Colonic mucosa (tissue), 4 donors: Measurements from ENCODE around the gene PCDHGB2. TPM values are rescaled to one million over a fixed set of nuclear protein-coding genes. Genes with fewer than 3 reads are reported as not detected.
"Not testable (repeated sequence)": the region's sequence is repeated elsewhere in the genome, so short reads cannot be mapped to it uniquely, and the experiment has no call there.

ENCODE experiments used
- DNase-seq: peaks from one replicate; pipeline ENCODE4 v3.0.0-alpha.2; 2020
- H3K27ac ChIP-seq: fragments of 200-600 bp; one replicate; pipeline ENCODE4 v1.8.0; 2021
- H3K27me3 ChIP-seq: fragments of 200-600 bp; one replicate; pipeline ENCODE4 v1.8.0; 2021
- H3K36me3 ChIP-seq: fragments of 200-600 bp; one replicate; pipeline ENCODE4 v1.8.0; 2021
- H3K4me1 ChIP-seq: fragments of 200-600 bp; one replicate; pipeline ENCODE4 v1.8.0; 2021; ENCODE audit warnings: mild to moderate bottlenecking
- H3K4me3 ChIP-seq: fragments of 200-600 bp; one replicate; pipeline ENCODE4 v1.8.0; 2021
- H3K9ac ChIP-seq, 2 donors: one replicate each; pipeline ENCODE4 v1.7.0; 2013; ENCODE audit warnings: control low read depth in 2 of 2, low read depth in 2 of 2, low read length in 2 of 2
- H3K9me3 ChIP-seq: fragments of 200-600 bp; one replicate; pipeline ENCODE4 v1.8.0; 2021
- intact Hi-C: fragments of 100-400 bp; cut with DNase I; formaldehyde crosslinking; loops from one replicate; pipeline ENCODE4 v1.14.1; 2022
- total RNA-seq, 2 donors: library from RNA; stranded (reverse); fragmentation: NEBNext Ultra II Directional in 1 of 2; extraction: Animal tissue kit (Norgen Biotek cat#: 25700) in 1 of 2; gene quantifications; one replicate each; pipeline ENCODE4 v1.2.1, GENCODE V29; 2021
- TF ChIP-seq, protein P1 (sequence below): fragments of 200-600 bp; IDR thresholded peaks from one replicate; pipeline ENCODE4 v1.8.0; 2022; ENCODE audit warnings: antibody characterized with exemption, mild to moderate bottlenecking
- donor health status: healthy.
- donor health status: DM: no; HTN: no; CAD: no.
- donor health status: DM: no; HTN: no; CAD: no.

The PCDHGB2 gene
- total RNA-seq, 2 donors from 2014 or later, result 0.47 to 1.8 TPM

DNA sequence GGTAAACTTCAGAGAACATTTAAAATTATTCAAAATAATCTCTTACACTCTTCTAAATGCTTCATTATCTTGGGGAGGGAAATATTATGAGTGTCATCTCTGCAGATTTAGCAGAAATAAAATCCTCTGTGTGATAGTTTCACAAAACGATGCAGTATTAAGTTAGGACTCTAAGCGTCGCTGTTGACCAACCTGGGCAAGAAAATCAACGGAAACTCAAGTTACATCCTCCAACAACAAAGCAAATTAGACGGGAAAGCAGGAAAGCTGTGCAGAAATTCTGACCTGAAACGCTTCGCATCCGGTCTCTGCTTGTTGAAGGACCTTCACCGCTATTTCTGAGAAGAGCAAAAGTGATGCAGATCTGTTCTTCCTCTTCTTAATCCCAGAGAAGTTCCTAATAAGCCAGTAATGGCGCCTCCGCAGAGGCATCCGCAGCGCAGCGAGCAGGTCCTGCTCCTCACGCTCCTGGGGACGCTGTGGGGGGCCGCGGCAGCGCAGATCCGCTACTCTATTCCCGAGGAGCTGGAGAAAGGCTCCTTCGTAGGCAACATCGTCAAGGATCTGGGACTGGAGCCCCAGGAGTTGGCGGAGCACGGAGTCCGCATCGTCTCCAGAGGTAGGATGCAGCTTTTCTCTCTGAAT is 14.0 kb downstream of the PCDHGB2 start, which contains the start of gene PCDHGA6:
Gene PCDHGA6 (plus strand): TSS at position 219 of the 645 bp plus-strand sequence. CDS start 193 bp downstream, at position 412.
- peaks cover 13% of the 10 kb centered on the region for H3K9me3 ChIP-seq
- H3K36me3 ChIP-seq, result no peaks in the 10 kb centered on the region
- H3K4me1 ChIP-seq, result no peaks in the 10 kb centered on the region
- no peak within 1 kb of the TSS for H3K9ac ChIP-seq
- no peaks in the 10 kb centered on the region for H3K27me3 ChIP-seq
- TF ChIP-seq, protein P1, sequence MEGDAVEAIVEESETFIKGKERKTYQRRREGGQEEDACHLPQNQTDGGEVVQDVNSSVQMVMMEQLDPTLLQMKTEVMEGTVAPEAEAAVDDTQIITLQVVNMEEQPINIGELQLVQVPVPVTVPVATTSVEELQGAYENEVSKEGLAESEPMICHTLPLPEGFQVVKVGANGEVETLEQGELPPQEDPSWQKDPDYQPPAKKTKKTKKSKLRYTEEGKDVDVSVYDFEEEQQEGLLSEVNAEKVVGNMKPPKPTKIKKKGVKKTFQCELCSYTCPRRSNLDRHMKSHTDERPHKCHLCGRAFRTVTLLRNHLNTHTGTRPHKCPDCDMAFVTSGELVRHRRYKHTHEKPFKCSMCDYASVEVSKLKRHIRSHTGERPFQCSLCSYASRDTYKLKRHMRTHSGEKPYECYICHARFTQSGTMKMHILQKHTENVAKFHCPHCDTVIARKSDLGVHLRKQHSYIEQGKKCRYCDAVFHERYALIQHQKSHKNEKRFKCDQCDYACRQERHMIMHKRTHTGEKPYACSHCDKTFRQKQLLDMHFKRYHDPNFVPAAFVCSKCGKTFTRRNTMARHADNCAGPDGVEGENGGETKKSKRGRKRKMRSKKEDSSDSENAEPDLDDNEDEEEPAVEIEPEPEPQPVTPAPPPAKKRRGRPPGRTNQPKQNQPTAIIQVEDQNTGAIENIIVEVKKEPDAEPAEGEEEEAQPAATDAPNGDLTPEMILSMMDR, result no peak
- intact Hi-C loops, result no loop called here
- no peak within 1 kb of the TSS for H3K27ac ChIP-seq
- no peak for DNase-seq
- H3K4me3 ChIP-seq, result no peak within 1 kb of the TSS

GRCh38 chr5:141374627-141375026 is 14.8 kb downstream of the PCDHGB2 start:
- no peaks in the 10 kb centered on the region for H3K27me3 ChIP-seq
- intact Hi-C loops, result no loop called here
- peaks cover 13% of the 10 kb centered on the region for H3K9me3 ChIP-seq
- DNase-seq, result no peak
- no peak overlapping the region for H3K4me3 ChIP-seq
- TF ChIP-seq, protein P1, result no peak
- no peaks in the 10 kb centered on the region for H3K4me1 ChIP-seq
- no peak overlapping the region for H3K9ac ChIP-seq
- no peaks in the 10 kb centered on the region for H3K36me3 ChIP-seq
- H3K27ac ChIP-seq, result no peak overlapping the region

DNA sequence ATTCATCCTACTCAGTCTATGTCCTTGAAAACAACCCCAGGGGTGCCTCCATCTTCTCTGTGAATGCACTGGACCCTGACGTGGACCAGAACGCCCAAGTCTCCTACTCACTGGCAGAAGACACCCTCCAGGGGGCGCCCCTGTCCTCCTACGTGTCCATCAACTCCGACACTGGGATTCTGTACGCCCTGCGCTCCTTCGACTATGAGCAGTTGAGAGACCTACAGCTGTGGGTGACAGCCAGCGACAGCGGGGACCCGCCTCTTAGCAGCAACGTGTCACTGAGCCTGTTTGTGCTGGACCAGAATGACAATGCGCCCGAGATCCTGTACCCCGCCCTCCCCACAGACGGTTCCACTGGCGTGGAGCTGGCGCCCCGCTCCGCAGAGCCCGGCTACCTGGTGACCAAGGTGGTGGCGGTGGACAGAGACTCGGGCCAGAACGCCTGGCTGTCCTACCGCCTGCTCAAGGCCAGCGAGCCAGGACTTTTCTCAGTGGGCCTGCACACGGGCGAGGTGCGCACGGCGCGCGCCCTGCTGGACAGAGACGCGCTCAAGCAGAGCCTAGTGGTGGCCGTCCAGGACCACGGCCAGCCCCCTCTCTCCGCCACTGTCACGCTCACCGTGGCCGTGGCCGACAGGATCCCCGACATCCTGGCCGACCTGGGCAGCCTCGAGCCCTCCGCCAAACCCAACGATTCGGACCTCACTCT is 15.8 kb downstream of the PCDHGB2 start:
- H3K27me3 ChIP-seq, H3K9ac ChIP-seq, H3K4me1 ChIP-seq, H3K27ac ChIP-seq, intact Hi-C loops, H3K4me3 ChIP-seq, H3K36me3 ChIP-seq, DNase-seq: not testable (repeated sequence)
- H3K9me3 ChIP-seq, result peaks cover 13% of the 10 kb centered on the region

GRCh38 chr5:141382469-141383294 is 22.9 kb downstream of the PCDHGB2 start, which contains the start of gene PCDHGA7:
TSS of gene PCDHGA7 (plus strand) at chr5:141382742. CDS start at chr5:141382900, 158 bp downstream.
- Histone ChIP-seq H3K36me3 (no peaks in the 10 kb centered on the region), H3K4me1 (no peaks in the 10 kb centered on the region), H3K9me3 (peaks cover 3% of the 10 kb centered on the region), H3K27me3 (no peaks in the 10 kb centered on the region), H3K9ac (no peak within 1 kb of the TSS), H3K27ac (no peak within 1 kb of the TSS), H3K4me3 (peak within 1 kb of the TSS; percentile 21)
- TF ChIP-seq, protein P1, result no peak
- intact Hi-C loops, result no loop called here
- no peak for DNase-seq

GRCh38 chr5:141383345-141383744 is 23.6 kb downstream of the PCDHGB2 start:
- H3K4me1 ChIP-seq, result no peaks in the 10 kb centered on the region
- TF ChIP-seq, protein P1, result no peak
- no peak overlapping the region for H3K9ac ChIP-seq
- H3K27ac ChIP-seq, result no peak overlapping the region
- DNase-seq, result no peak
- no peak overlapping the region for H3K4me3 ChIP-seq
- no peaks in the 10 kb centered on the region for H3K27me3 ChIP-seq
- intact Hi-C loops, result no loop called here
- no peaks in the 10 kb centered on the region for H3K36me3 ChIP-seq
- peaks cover 3% of the 10 kb centered on the region for H3K9me3 ChIP-seq
